ENCODE measurements around the gene STON2.

- TF ChIP-seq POLR2A (IDR thresholded peaks at IDR 0.05) (no peak), EP300 (IDR thresholded peaks at IDR 0.05) (no peak), CTCF (IDR thresholded peaks at IDR 0.05) (no peak)
Measured at GRCh38 chr14:81447021-81447764, 47.1 kb upstream of the STON2 start.

Measured in ovary (tissue), 3 donors.